ENCODE results near the gene ST7. TPM values are rescaled to one million over a fixed set of nuclear protein-coding genes. Genes with fewer than 3 reads are reported as not detected.

Gene ST7
- polyA plus RNA-seq, 2 of the 4 experiments (the other 2 are of a cell fraction) = 16.2 to 26.0 TPM

GRCh38 chr7:116990056-116990455 lies 36.8 kb downstream of the ST7 start (continued):
- TF ChIP-seq NR3C1 (IDR thresholded peaks at IDR 0.05) = no peak
- no peak for TF ChIP-seq EHF (CRISPR knock-in tag; IDR thresholded peaks at IDR 0.05)
- TF ChIP-seq HES2 (IDR thresholded peaks at IDR 0.05) = no peak
- TF ChIP-seq FOSB (CRISPR knock-in tag; IDR thresholded peaks at IDR 0.05) = no peak
- TF ChIP-seq MAX (IDR thresholded peaks at IDR 0.05) = no peak

- 84% methylated on average over 3 of the region's 3 CpGs for WGBS (ENCODE audit: missing lambda C conversion rate)
- ATAC-seq (no peak), FAIRE-seq (no peak), DNase-seq (ENCODE audit: low read depth in 1 of 2, low spot score in 1 of 2) (no peak)
- no peak overlapping the region for H3K4me2 ChIP-seq
- no peaks in the 10 kb centered on the region for H3K9me3 ChIP-seq
- ChIA-PET CTCF (interaction anchor here (1.4 to 1.8 kb wide), 2 partner anchors 61 to 137 kb away, joined by 4 read pairs; no protein-coding TSS in a partner anchor), POLR2A (no interaction called here)
- no peaks in the 10 kb centered on the region for H3K4me1 ChIP-seq
- H3K27ac ChIP-seq = no peak overlapping the region
- TF ChIP-seq CBX8 (IDR thresholded peaks at IDR 0.05) (no peak), ELK1 (IDR thresholded peaks at IDR 0.05; ENCODE audit: low read depth, low read length) (no peak), POLR2A (IDR thresholded peaks at IDR 0.05; ENCODE audit: low read length) (no peak), CHD2 (IDR thresholded peaks at IDR 0.05; ENCODE audit: low read length, partially characterized antibody) (no peak), KDM1A (IDR thresholded peaks at IDR 0.05; ENCODE audit: low read depth) (no peak), SMC3 (IDR thresholded peaks at IDR 0.05) (no peak), PBX3 (IDR thresholded peaks at IDR 0.05) (no peak), RARB (CRISPR knock-in tag; IDR thresholded peaks at IDR 0.05) (no peak), POLR2AphosphoS2 (conservative IDR thresholded peaks at IDR 0.05; ENCODE audit: low read length) (no peak), NPAS2 (CRISPR knock-in tag; IDR thresholded peaks at IDR 0.05; ENCODE audit: borderline replicate concordance) (no peak), MAFK (IDR thresholded peaks at IDR 0.05; ENCODE audit: partially characterized antibody) (no peak), ZFP36 (IDR thresholded peaks at IDR 0.05; ENCODE audit: borderline replicate concordance, partially characterized antibody) (no peak), ZC3H11A (IDR thresholded peaks at IDR 0.05) (no peak), ESRRA (IDR thresholded peaks at IDR 0.05; ENCODE audit: borderline replicate concordance, low read length) (no peak), HOXB13 (CRISPR knock-in tag; IDR thresholded peaks at IDR 0.05; ENCODE audit: low read depth) (no peak), HOXA7 (CRISPR knock-in tag; IDR thresholded peaks at IDR 0.05) (no peak), ATOH8 (CRISPR knock-in tag; IDR thresholded peaks at IDR 0.05; ENCODE audit: low read depth) (no peak), USF2 (IDR thresholded peaks at IDR 0.05) (no peak)
- H3K4me3 ChIP-seq = no peak overlapping the region
Measured at GRCh38 chr7:116991233-116991632, 37.9 kb downstream of the ST7 start.

- FAIRE-seq (no peak), DNase-seq (ENCODE audit: low read depth in 1 of 2, low spot score in 1 of 2) (no peak), ATAC-seq (no peak)
- ChIA-PET POLR2A (no interaction called here), CTCF (interaction anchor here (1.3 to 6.3 kb wide), 3 partner anchors 8 to 128 kb away, joined by 3 to 58 read pairs (median 6); no protein-coding TSS in a partner anchor)
- Histone ChIP-seq H3K9me3 (no peaks in the 10 kb centered on the region), H3K27ac (no peak overlapping the region), H3K4me3 (no peak overlapping the region), H3K4me2 (no peak overlapping the region), H3K4me1 (no peaks in the 10 kb centered on the region; the same call in 2 of the 3 replicates)
- 87% methylated on average over 6 of the region's 6 CpGs for WGBS (ENCODE audit: missing lambda C conversion rate)
- no peak for TF ChIP-seq POLR2A (IDR thresholded peaks at IDR 0.05; ENCODE audit: low read length)
- no peak for TF ChIP-seq BHLHE40 (IDR thresholded peaks at IDR 0.05; ENCODE audit: low read depth, low read length)
- TF ChIP-seq JUNB (IDR thresholded peaks at IDR 0.05) = no peak
- no peak for TF ChIP-seq MAX (IDR thresholded peaks at IDR 0.05)
- no peak for TF ChIP-seq CBX2 (IDR thresholded peaks at IDR 0.05; ENCODE audit: borderline replicate concordance, low read depth)
- no peak for TF ChIP-seq TFCP2L1 (CRISPR knock-in tag; IDR thresholded peaks at IDR 0.05)
- no peak for TF ChIP-seq ZSCAN20 (CRISPR knock-in tag; IDR thresholded peaks at IDR 0.05)
- TF ChIP-seq POLR2AphosphoS2 (conservative IDR thresholded peaks at IDR 0.05; ENCODE audit: low read length) = no peak
- TF ChIP-seq FOSB (CRISPR knock-in tag; IDR thresholded peaks at IDR 0.05) = no peak
- no peak for TF ChIP-seq HMGXB4 (CRISPR knock-in tag; IDR thresholded peaks at IDR 0.05; ENCODE audit: borderline replicate concordance)
Measured at GRCh38 chr7:116994611-116995010, 41.3 kb downstream of the ST7 start.
